NCI-H1417 treated with DMSO at 0.1 percent for 48 hours (cell line): ENCODE data around the gene EHD4.

Source experiments
- DNase-seq: peaks from one replicate; lab custom pipeline; 2025; lab: John Stamatoyannopoulos, UW

Gene EHD4

DNA sequence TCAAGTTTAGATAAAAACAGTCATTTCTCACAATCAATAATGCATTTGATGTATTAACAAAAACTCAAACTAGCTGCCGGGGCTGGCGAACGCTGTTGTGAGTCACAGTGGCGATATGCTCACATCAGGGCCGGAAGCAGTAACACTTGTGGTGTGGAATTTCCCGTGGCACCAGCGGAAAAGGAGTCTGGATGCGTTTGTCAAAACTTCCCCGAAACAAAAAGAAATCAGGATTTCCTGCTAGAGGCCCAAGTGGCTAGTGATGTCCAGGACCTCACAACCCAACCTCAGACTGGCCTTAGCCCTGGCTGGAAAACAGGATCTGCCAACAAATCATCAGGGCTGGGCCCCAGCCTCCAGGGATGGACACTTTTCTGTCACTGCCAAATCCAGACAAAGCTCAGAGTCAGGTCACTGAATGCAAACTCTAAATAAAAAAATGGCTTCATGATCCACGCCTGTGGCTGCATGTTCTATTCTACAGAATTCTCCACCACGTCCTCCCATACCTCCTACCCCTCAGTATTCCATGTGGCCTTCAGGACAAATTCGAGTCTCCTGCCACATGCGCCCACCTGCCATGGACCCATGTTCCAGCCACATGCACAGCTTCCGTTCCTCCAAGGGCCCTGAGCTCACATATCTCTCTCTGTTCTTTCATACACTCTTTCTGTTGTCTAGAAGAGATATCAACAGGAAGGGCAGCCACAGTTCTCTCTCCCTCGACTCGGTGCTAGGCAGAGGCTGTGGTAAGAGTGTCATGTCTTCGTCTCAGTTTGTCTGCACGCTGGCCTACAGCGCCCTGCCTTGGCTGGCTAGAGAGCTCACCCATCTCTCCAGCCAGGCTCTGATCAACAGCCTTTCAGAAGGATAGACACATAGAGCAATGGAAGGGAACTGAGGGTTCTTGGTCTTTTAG is 35.4 kb downstream of the EHD4 start:
- DNase-seq: no peak

DNA sequence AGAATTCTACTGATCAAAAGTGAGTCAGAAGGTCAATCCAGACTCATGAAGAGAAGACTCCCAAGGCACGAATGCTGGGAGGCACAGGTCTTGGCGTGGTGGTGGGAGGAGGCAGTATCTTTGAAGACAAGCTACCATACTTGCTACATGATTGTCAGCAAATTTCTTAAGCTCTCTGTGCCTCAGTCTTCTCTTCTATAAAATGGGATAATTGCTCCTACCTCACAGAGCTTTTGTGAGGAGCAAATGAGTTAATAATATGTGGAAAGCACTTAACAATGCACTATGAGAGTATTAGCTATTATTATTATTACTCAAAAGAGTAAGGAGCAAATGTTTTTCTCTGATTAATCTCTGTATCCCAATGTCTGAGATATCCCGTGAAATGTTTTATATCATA is 36.2 kb downstream of the EHD4 start:
- DNase-seq: no peak

- DNase-seq: no peak
These were observed 36.8 kb downstream of the EHD4 start for GRCh38 chr15:41935566-41936020.

- no peak for DNase-seq
These were observed 37.5 kb downstream of the EHD4 start for GRCh38 chr15:41934843-41935242.

DNA sequence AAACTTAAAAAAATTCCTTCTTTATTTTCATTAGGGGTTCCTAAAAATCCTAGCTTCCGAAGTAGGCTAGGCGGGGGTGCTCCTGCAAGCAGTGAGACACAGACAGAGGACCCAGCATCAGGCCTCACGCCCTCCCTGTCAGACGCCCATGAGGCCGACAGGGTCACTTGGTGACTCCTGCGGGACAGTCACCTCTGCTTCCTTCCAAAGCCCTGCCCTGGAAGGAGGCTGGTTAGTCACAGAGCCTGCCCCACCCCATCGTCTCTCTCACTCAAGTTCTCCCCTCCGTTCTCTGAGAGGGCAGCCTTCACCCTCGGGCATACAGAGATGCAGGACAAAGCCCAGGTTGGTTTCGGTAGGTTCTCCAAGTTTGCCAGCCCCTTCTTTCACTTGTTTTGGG is 38.6 kb downstream of the EHD4 start:
- no peak for DNase-seq

- no peak for DNase-seq
These were observed 39.0 kb downstream of the EHD4 start for GRCh38 chr15:41933326-41933725.

- no peak for DNase-seq
These were observed 39.7 kb downstream of the EHD4 start for GRCh38 chr15:41932511-41933289.

DNA sequence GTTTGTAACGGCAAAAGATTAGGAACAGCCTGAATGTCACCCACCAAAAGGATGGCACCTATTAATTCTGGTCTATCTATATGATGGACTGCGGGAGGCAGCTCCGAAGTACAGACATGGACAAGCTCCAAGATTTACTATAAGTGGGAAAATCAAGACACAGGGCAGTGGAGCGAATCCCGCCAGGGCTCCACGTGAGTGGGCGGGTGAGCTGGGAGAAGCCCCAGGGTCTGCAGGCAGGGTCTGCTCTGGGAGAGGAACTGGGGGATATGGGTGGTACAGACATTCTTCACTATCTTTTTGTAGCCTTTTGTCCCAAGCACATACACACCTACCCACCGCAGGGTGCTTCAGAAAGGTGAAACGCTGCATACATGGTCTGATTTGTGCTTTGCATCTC is 40.3 kb downstream of the EHD4 start:
- DNase-seq: no peak

- no peak for DNase-seq
These were observed 41.5 kb downstream of the EHD4 start for GRCh38 chr15:41930867-41931222.

DNA sequence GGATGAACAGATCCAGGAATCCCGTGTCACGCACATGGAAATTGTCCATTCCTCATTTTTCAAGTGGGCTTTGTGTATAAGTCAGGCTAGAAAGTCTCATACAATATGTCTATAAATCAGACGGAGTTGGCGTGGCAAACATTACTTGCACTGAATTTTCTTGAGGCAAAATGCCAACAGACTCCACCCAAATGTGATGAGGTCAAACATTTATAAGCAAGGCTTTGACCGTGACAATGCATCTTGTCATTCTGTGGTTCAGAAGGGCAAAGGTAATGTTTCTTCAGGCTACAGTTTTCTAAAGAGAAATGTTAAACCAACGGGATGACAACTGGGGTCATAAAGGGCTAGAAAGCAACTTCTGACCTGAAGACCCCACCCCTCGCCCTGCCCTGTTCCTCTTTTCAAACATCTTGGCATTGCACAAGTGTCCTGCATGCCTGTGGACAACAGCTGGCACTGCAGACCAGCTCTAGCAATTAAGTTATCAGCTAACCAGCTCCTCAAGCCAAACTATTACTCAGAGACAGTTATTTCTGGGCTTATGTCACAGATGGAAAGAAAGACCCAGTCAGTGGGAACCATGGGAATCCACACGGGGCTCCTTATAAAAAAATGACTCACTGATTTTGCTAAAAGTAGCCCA is 42.0 kb downstream of the EHD4 start:
- DNase-seq: no peak

- no peak for DNase-seq
These were observed 43.4 kb downstream of the EHD4 start for GRCh38 chr15:41928637-41929620.

GRCh38 chr15:41928100-41928499 is 44.3 kb downstream of the EHD4 start:
- no peak for DNase-seq

- no peak for DNase-seq
These were observed 44.8 kb downstream of the EHD4 start for GRCh38 chr15:41927536-41927935.

DNA sequence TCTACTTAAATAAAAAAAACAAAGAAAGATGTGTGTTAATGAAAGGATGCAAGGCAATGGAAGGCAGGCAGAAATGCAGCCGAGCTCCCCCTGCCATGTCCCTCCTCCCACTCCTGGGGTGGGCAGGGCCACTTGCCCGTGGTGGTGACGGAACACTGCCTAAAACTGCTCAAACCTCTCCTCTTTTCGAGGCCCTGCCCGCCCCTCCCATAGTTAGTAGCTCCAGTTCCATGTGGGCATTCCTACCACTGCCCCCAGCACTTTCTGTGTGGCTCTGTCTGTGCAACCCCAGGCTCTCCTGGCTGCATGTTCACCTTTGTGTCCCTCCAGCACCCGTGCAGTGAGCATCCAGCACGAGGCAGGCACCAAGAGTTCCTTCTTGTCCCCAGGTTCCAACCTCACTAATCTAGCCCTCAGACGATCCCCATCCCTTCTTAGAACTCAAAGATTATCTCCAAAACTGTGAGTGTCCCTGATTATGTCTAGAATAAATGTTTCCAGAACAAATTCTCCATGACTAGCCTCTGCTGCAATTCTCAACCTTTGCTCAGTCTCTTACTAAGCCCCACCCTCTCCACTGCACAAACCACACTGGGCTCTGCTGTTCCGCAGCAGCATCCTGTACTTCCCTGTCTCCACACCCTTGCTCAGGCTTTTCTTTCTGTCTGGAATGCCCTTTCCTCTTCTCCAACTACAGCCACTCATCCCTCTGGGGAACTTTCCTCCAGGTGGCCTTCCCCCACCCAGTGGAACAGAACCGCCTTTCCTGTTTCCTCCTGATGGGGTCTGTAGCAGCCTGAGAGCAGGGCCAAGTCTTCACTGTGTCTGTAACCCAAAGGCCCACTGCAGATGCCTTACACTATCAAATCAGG is 45.9 kb downstream of the EHD4 start:
- no peak for DNase-seq

- DNase-seq: no peak
These were observed 47.2 kb downstream of the EHD4 start for GRCh38 chr15:41925086-41925608.

GRCh38 chr15:41923401-41923997 is 48.9 kb downstream of the EHD4 start:
- DNase-seq: no peak

- no peak for DNase-seq
These were observed 50.0 kb downstream of the EHD4 start for GRCh38 chr15:41922353-41922752.

DNA sequence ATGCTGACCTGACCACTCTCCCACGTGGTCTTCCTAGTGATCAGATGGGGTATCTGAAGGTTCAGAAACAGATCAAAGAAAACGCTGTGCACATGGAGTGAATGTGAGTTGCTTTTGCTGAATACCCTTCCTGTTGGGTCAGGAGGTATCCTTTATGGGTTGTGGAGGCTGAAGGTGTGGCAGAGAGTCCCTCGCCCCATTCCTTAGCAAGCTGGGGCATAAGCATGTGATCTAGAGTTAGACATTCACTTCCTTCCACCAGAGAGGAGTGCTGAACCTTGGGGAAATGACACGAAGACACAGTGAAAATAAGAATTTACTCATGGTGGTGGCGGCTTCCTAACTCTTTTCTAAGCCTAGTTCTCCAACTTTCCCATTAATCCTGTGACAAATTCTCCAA is 50.7 kb downstream of the EHD4 start:
- DNase-seq: no peak

- no peak for DNase-seq
These were observed 51.2 kb downstream of the EHD4 start for GRCh38 chr15:41921167-41921566.
